Posterior vena cava (tissue), 2 donors: ENCODE results near the gene ZMIZ1. TPM values are rescaled to one million over a fixed set of nuclear protein-coding genes. Genes with fewer than 3 reads are reported as not detected.

ENCODE experiments used
- DNase-seq: peaks from one replicate; pipeline ENCODE4 v3.0.0-alpha.2; 2020; ENCODE audit warnings: low spot score
- intact Hi-C, 2 donors: fragments of 100-400 bp; cut with DNase I; formaldehyde crosslinking; loops; one replicate each; pipeline versions ENCODE4 v1.14.1 to v1.14.2; 2022 to 2023
- total RNA-seq, 2 donors: library from RNA; stranded (reverse); fragmentation: NEBNext Ultra II Directional; extraction: Animal tissue kit (Norgen Biotek cat#: 25700); gene quantifications; one replicate each; pipeline ENCODE4 v1.2.1, GENCODE V29; 2021
- donor health status: DM: yes; HTN: yes; CAD: no.
- donor health status: DM: yes; HTN: yes; CAD: no.

Gene ZMIZ1
- total RNA-seq, 2 donors from 2014 or later: 61.5 to 62.6 TPM

DNA sequence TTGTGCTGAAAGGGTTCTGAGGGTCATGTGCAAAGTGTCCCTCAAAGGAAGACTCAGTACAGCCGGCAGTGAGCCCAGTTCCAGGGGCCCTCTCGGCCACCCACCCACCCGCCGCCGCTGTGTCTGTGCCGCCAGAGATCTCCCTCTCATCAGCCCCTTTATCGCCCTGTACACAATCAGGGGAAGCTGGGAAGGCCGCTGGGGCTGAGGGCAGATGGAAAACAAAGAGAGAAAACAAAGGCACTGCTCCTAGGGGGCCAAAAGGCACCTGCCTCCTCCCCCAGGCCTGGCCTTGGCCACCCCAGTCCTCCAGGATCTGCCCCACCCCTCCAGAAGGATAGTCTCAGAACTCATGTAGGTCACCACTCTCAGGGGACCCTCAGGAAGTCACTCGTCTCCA, 67.0 kb downstream of the ZMIZ1 start:
- intact Hi-C loops: no loop called here
- no peak for DNase-seq

GRCh38 chr10:79136236-79137005, 67.7 kb downstream of the ZMIZ1 start:
- no peak for DNase-seq
- intact Hi-C loops: no loop called here

- intact Hi-C loops: no loop called here
- no peak for DNase-seq
These were observed 68.6 kb downstream of the ZMIZ1 start for GRCh38 chr10:79137300-79137756.

DNA sequence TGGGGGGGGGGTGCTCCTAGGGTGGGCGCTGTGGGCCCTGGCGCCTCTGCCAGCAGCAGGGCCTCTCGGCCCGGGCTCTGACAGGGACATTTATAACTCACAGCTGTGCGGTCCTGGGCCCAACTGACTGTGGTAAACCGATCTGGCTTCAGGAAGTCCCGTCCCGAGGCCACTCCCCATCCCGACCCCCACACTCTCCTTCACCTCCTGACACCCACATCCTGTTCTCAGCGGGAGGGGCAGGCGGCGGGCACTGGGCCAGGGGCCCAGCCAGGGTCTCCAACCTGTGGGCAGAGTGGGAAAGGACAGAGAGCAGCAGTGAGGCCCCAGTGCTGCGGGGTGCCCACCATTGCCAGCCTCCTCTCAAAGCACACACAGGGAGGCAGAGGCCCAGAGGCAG, 69.1 kb downstream of the ZMIZ1 start:
- DNase-seq: no peak
- intact Hi-C loops: no loop called here

- DNase-seq: no peak
- intact Hi-C loops: no loop called here
These were observed 69.8 kb downstream of the ZMIZ1 start for GRCh38 chr10:79138449-79139123.

DNA sequence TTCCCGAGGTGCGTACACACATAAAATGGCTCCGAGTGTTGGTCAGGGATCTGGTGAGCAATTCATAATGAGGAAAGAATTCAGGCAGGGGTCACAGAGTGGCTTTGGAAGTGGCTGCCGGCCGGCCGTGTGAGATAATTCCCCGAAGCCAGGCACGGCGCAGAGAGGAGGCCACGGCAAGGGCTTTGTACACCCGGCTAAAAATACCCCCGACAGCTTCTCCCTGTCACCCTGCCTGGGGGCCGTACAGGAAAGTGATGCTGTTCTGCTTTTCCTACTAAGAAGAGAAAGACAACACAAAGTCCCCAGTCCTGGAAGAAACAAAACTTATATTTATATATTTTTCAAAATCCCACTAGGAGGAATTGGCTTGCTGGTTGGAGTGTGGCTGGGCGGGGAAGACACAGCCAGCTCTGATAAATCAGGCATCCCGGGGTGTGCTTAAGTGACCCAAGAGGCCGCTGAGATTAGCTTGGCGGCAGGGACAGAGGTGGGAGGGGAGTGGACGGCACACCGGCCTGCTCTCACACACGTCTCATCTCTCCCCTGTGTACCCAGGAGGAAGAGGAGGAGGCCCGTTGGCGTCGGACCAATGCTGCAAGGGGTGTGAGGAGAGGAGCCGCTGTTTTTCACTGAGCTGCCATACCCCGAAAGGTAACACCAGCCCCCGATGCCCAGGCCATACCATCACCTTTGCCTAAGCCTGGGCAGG, 70.5 kb downstream of the ZMIZ1 start:
- intact Hi-C loops: no loop called here
- peak; percentile 92 for DNase-seq

DNA sequence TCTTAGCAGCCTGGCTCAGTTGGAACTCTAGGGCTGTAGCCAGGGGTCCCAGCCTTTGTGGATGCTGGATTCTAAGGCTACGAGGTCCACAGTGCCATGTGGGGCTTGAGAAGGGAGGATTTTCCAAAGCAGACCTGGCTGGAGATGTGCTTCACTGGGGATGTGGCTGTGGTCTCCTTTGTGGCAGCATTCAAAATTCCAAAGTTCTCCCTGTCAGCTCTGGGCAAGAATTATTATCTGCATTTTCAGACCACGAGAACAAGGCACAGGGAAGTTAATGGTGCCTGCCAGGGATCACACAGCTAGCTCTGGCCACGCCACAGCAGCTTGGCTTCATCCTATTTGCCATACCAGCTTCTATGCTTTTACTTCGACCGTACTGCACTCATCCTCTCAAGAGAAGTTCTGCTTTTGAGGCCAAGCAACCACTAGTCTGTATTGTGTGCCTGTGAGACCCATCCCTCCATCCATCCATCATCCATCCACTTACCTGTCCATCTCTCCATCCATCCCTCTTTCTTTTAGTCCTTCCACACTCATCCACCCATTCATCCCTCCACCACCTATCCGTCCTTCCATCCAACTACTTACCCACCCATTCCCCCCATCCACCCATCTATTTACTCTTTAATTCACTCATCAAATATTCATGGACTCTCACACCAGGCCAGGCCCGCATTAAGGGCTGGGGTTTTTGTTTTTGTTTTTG, 71.5 kb downstream of the ZMIZ1 start:
- intact Hi-C loops: loop anchor here in 1 of 2 donors (10.0 kb wide), 1 partner anchor 165 kb away; no protein-coding TSS in a partner anchor
- no peak for DNase-seq

- no peak for DNase-seq
- intact Hi-C loops: loop anchor here in 1 of 2 donors (10.0 kb wide), 1 partner anchor 166 kb away; no protein-coding TSS in a partner anchor
These were observed 72.1 kb downstream of the ZMIZ1 start for GRCh38 chr10:79140855-79141254.

GRCh38 chr10:79142064-79142491, 73.3 kb downstream of the ZMIZ1 start:
- peak; percentile 90 for DNase-seq
- intact Hi-C loops: loop anchor here in 1 of 2 donors (10.0 kb wide), 1 partner anchor 167 kb away; no protein-coding TSS in a partner anchor

- intact Hi-C loops: loop anchor here in 1 of 2 donors (10.0 kb wide), 1 partner anchor 168 kb away; no protein-coding TSS in a partner anchor
- no peak for DNase-seq
These were observed 74.0 kb downstream of the ZMIZ1 start for GRCh38 chr10:79142522-79143309.

GRCh38 chr10:79143879-79144278, 75.1 kb downstream of the ZMIZ1 start:
- intact Hi-C loops: loop anchor here in 1 of 2 donors (10.0 kb wide), 1 partner anchor 169 kb away; no protein-coding TSS in a partner anchor
- no peak for DNase-seq

DNA sequence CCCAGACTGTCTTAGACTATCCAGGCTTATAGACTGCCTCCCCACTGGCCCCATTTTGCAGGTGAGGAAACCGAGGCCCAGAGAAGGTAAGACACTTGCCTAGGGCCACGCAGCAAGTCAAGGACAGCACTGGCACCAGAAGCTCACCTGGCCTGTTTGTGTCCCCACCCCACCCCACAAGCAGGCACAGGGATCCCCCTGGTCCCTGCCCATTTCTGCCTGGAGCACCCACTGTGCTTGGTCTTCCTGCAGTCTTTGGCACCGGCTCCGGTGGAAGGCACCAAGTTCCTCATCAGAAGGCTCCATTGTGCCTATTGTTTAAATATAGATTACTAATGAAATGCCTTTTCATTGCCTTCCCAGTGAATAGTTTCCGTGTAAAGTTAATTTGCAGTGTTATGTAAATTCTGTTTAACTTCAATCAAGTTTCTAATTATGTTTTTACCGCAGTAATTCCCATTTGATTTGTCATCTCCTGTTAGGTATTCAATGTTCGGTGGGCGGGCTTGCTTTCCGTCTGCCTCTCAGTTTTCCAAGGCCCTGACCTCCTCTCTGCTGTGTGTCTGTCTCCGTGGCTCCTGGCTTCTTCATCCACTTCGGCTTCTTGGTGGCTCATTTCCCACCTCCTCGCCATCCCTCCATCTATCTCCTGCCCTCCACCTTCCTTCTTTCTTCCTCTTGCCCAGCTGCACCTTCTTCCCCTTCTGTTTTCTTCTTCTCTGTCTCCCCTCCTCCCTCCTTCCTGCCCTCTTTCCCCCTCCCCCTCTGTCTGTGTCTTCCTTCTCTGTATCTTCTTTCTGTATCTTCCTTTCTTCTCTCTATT, 75.8 kb downstream of the ZMIZ1 start:
- no peak for DNase-seq
- intact Hi-C loops: loop anchor here in 1 of 2 donors (10.0 kb wide), 1 partner anchor 170 kb away; no protein-coding TSS in a partner anchor

GRCh38 chr10:79145174-79145483, 76.4 kb downstream of the ZMIZ1 start:
- no peak for DNase-seq
- intact Hi-C loops: loop anchor here in 1 of 2 donors (10.0 kb wide), 1 partner anchor 170 kb away; no protein-coding TSS in a partner anchor

DNA sequence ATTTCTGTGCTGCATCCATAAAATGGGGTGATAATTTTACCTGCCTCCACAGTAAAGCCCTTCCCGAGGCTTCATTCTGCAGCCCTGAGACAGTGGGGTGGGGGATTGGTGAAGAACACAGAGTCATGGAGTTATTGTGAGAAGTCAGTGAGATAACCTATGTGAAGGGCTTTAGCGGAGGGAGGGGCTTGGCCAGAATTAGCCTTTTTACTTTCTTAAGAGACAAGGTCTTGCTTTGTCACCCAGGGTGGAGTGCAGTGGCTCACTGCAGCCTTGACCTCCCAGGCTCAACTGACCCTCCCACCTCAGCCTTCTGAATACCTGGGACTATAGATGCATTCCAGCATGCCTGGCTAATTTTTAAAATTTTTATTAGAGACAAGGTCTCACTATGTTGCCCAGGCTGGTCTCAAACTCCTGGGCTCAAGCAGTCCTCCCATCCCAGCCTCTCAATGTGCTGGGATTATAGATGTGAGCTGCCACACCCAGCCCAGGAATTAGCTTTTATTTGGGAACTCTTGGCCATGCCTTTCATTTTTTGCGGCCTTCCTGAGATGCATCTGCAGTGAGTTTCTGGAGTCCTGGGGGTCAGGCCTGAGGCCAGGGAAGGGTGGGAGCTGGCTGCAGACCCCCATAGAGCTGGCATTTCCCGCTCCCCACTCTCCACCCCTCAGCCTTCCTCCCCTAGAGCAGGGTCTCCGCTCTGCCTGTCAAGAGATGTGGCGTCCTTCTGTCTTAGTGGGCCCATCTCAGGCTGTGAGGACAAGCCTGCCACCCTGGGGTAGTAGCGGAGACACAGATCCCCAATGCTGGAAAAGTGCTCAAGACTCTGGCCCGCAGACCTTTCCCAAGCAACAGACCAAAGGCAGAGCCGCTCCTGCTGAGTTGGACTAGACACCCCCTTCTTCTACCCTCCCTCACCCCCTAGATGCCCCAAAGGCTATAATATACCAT, 77.0 kb downstream of the ZMIZ1 start:
- DNase-seq: no peak
- intact Hi-C loops: loop anchor here in 1 of 2 donors (10.0 kb wide), 1 partner anchor 171 kb away; no protein-coding TSS in a partner anchor

DNA sequence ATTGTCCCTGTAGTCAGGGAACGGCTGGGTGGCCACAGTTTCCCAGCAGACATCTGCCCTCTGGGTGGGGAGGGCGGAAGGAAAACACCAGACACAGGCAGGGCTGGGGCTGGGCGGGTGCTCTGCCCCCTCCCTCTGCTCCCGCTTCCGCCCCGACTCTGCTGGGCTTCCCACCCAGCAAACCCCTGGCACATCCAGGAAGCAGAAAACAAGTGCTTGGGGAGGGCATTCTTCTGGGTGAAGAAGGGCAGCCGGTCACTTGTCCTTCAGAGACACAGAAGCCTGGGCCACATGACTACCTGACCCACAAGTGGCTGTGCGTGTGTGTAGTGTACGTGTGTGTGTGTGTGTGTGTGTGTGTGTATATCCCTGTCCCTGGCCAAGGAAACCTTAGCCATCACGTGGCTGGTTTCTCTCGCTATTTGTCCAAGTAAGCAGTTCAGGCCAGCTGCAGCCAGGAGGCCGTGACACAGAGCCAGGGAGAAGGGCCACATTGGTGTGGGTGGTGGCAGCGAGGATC, 77.9 kb downstream of the ZMIZ1 start:
- intact Hi-C loops: loop anchor here in 1 of 2 donors (10.0 kb wide), 1 partner anchor 172 kb away; no protein-coding TSS in a partner anchor
- peak; percentile 89 for DNase-seq

GRCh38 chr10:79147306-79147705, 78.5 kb downstream of the ZMIZ1 start:
- intact Hi-C loops: loop anchor here in 1 of 2 donors (10.0 kb wide), 1 partner anchor 173 kb away; no protein-coding TSS in a partner anchor
- DNase-seq: no peak
